ENCODE data around the gene CST7. TPM values are rescaled to one million over a fixed set of nuclear protein-coding genes. Genes with fewer than 3 reads are reported as not detected.

CST7 gene
- total RNA-seq, 1 experiment from 2014 or later: not detected

DNA sequence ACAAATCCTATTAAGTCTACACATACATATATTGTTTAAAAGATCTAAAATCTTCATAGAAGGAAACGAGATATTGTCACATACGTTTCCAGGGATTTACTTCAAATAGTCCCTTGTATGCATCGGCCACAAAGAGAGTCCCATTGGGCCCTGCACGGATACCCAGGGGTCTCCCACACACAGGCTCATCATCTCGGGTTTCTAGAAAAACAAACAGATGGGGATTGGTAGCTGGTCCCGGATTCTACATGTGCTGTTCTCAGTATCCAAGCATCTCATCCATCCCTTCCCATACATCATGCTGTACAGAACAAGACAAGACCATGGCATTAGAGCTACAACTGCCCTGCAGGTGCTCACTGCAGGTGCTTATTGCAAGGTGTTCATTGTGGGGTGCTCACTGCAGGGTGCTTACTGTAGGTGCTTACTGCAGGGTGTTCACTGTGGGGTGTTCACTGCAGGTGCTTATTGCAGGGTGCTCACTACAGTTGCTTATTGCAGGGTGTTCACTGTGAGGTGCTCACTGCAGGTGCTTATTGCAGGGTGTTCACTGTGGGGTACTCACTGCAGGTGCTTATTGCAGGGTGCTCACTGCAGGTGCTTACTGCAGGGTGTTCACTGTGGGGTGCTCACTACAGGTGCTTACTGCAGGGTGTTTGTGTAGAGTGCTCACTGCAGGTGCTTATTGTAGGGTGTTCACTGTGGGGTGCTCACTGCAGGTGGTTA is 22.5 kb downstream of the CST7 start:
- Histone ChIP-seq H3K36me3 (ENCODE audit: control insufficient read depth, insufficient read depth, low read length) (peaks cover 13% of the 10 kb centered on the region), H3K4me1 (ENCODE audit: control insufficient read depth, insufficient read depth, low read length) (no peaks in the 10 kb centered on the region), H3K4me3 (ENCODE audit: low read depth in 2 of 2, low read length in 2 of 2) (no peak overlapping the region), H3K27me3 (ENCODE audit: control insufficient read depth, insufficient read depth, low read length) (no peaks in the 10 kb centered on the region), H3K27ac (ENCODE audit: low read length) (no peak overlapping the region), H3K9me3 (ENCODE audit: control insufficient read depth, insufficient read depth, low read depth, low read length) (peaks cover 6% of the 10 kb centered on the region; the same call in 1 of the 2 replicates)
- POLR2A ChIA-PET: no interaction called here
- no TSS peak for BruUV-seq (replicated peaks)
- no peak for DNase-seq (ENCODE audit: low read depth, low spot score)
- in situ Hi-C loops (cut with HindIII; ENCODE audit: low pct_unique_long_range_greater_than_20kb, low sequenced_read_pairs): no loop called here
- CTCF ChIA-PET: no interaction called here
- no peak for ATAC-seq
- intact Hi-C loops (cut with micrococcal nuclease; ENCODE audit: unreplicated experiment): no loop called here
- TF ChIP-seq, protein P1, sequence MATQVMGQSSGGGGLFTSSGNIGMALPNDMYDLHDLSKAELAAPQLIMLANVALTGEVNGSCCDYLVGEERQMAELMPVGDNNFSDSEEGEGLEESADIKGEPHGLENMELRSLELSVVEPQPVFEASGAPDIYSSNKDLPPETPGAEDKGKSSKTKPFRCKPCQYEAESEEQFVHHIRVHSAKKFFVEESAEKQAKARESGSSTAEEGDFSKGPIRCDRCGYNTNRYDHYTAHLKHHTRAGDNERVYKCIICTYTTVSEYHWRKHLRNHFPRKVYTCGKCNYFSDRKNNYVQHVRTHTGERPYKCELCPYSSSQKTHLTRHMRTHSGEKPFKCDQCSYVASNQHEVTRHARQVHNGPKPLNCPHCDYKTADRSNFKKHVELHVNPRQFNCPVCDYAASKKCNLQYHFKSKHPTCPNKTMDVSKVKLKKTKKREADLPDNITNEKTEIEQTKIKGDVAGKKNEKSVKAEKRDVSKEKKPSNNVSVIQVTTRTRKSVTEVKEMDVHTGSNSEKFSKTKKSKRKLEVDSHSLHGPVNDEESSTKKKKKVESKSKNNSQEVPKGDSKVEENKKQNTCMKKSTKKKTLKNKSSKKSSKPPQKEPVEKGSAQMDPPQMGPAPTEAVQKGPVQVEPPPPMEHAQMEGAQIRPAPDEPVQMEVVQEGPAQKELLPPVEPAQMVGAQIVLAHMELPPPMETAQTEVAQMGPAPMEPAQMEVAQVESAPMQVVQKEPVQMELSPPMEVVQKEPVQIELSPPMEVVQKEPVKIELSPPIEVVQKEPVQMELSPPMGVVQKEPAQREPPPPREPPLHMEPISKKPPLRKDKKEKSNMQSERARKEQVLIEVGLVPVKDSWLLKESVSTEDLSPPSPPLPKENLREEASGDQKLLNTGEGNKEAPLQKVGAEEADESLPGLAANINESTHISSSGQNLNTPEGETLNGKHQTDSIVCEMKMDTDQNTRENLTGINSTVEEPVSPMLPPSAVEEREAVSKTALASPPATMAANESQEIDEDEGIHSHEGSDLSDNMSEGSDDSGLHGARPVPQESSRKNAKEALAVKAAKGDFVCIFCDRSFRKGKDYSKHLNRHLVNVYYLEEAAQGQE (IDR thresholded peaks at IDR 0.05; ENCODE audit: insufficient read depth in 1 of 2, low read depth in 2 of 2, low read length in 1 of 2): no peak

GRCh38 chr20:24972341-24972740 is 23.3 kb downstream of the CST7 start:
- no TSS peak for BruUV-seq (replicated peaks)

More at GRCh38 chr20:24972341-24972740, 23.3 kb downstream of the CST7 start:
- no peaks in the 10 kb centered on the region for H3K27me3 ChIP-seq (ENCODE audit: control insufficient read depth, insufficient read depth, low read length)
- in situ Hi-C loops (cut with HindIII; ENCODE audit: low pct_unique_long_range_greater_than_20kb, low sequenced_read_pairs): no loop called here
- H3K4me3 ChIP-seq (ENCODE audit: low read depth in 2 of 2, low read length in 2 of 2): no peak overlapping the region
- peaks cover 11% of the 10 kb centered on the region; the same call in 1 of the 2 replicates for H3K9me3 ChIP-seq (ENCODE audit: control insufficient read depth, insufficient read depth, low read depth, low read length)
- H3K4me1 ChIP-seq (ENCODE audit: control insufficient read depth, insufficient read depth, low read length): no peaks in the 10 kb centered on the region
- TF ChIP-seq POLR2AphosphoS5 (IDR thresholded peaks at IDR 0.05; ENCODE audit: low read depth, low read length) (no peak), TCF7L2 (IDR thresholded peaks at IDR 0.05; ENCODE audit: low read depth, low read length) (no peak), SIN3A (IDR thresholded peaks at IDR 0.05; ENCODE audit: borderline replicate concordance, insufficient read depth, low read depth, low read length) (no peak)
- TF ChIP-seq, protein P1 (IDR thresholded peaks at IDR 0.05; ENCODE audit: insufficient read depth in 1 of 2, low read depth in 2 of 2, low read length in 1 of 2): no peak
- TF ChIP-seq, protein P2, sequence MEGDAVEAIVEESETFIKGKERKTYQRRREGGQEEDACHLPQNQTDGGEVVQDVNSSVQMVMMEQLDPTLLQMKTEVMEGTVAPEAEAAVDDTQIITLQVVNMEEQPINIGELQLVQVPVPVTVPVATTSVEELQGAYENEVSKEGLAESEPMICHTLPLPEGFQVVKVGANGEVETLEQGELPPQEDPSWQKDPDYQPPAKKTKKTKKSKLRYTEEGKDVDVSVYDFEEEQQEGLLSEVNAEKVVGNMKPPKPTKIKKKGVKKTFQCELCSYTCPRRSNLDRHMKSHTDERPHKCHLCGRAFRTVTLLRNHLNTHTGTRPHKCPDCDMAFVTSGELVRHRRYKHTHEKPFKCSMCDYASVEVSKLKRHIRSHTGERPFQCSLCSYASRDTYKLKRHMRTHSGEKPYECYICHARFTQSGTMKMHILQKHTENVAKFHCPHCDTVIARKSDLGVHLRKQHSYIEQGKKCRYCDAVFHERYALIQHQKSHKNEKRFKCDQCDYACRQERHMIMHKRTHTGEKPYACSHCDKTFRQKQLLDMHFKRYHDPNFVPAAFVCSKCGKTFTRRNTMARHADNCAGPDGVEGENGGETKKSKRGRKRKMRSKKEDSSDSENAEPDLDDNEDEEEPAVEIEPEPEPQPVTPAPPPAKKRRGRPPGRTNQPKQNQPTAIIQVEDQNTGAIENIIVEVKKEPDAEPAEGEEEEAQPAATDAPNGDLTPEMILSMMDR (IDR thresholded peaks at IDR 0.05): no peak
- ChIA-PET CTCF (no interaction called here), POLR2A (no interaction called here)
- H3K36me3 ChIP-seq (ENCODE audit: control insufficient read depth, insufficient read depth, low read length): peaks cover 13% of the 10 kb centered on the region
- intact Hi-C loops (cut with micrococcal nuclease; ENCODE audit: unreplicated experiment): no loop called here
- no peak for DNase-seq (ENCODE audit: low read depth, low spot score)
- ATAC-seq: no peak
- H3K27ac ChIP-seq (ENCODE audit: low read length): no peak overlapping the region
